ENCODE results near the gene ATP1B3.
A peak's percentile ranks its signal among the peaks of the same experiment; 100 is the strongest.
"Not testable (repeated sequence)": the region's sequence is repeated elsewhere in the genome, so short reads cannot be mapped to it uniquely, and the experiment has no call there.

ATP1B3 gene

GRCh38 chr3:141909408-141909807 lies 33.0 kb downstream of the ATP1B3 start:
- H3K27ac ChIP-seq, result no peak overlapping the region
- TF ChIP-seq CTCF (conservative IDR thresholded peaks at IDR 0.05), result no peak

GRCh38 chr3:141909986-141910385 lies 33.5 kb downstream of the ATP1B3 start:
- not testable (repeated sequence) for H3K27ac ChIP-seq

- peak; percentile 85 for TF ChIP-seq CTCF (conservative IDR thresholded peaks at IDR 0.05)
- H3K27ac ChIP-seq, result no peak overlapping the region
Observed at GRCh38 chr3:141913150-141913811, 36.8 kb downstream of the ATP1B3 start.

- no peak overlapping the region for H3K27ac ChIP-seq
- no peak for TF ChIP-seq CTCF (conservative IDR thresholded peaks at IDR 0.05)
Observed at GRCh38 chr3:141914311-141914710, 37.9 kb downstream of the ATP1B3 start.

GRCh38 chr3:141915016-141915415 lies 38.6 kb downstream of the ATP1B3 start:
- no peak overlapping the region for H3K27ac ChIP-seq
- TF ChIP-seq CTCF (conservative IDR thresholded peaks at IDR 0.05), result no peak

GRCh38 chr3:141915766-141916165 lies 39.3 kb downstream of the ATP1B3 start:
- TF ChIP-seq CTCF (conservative IDR thresholded peaks at IDR 0.05), result no peak
- H3K27ac ChIP-seq, result no peak overlapping the region

- no peak for TF ChIP-seq CTCF (conservative IDR thresholded peaks at IDR 0.05)
- no peak overlapping the region for H3K27ac ChIP-seq
Observed at GRCh38 chr3:141920701-141921100, 44.3 kb downstream of the ATP1B3 start.

- no peak for TF ChIP-seq CTCF (conservative IDR thresholded peaks at IDR 0.05)
Observed at GRCh38 chr3:141921316-141921715, 44.9 kb downstream of the ATP1B3 start.

GRCh38 chr3:141925677-141926076 lies 49.2 kb downstream of the ATP1B3 start:
- not testable (repeated sequence) for H3K27ac ChIP-seq

More at GRCh38 chr3:141921316-141921715, 44.9 kb downstream of the ATP1B3 start:
- no peak overlapping the region for H3K27ac ChIP-seq
